Dermis blood vessel endothelial cell (primary cell): ENCODE data around the gene ELOA. TPM values are rescaled to one million over a fixed set of nuclear protein-coding genes. Genes with fewer than 3 reads are reported as not detected.
"Not testable (repeated sequence)": the region's sequence is repeated elsewhere in the genome, so short reads cannot be mapped to it uniquely, and the experiment has no call there.

ENCODE experiments used
- DNase-seq: peaks from one replicate; pipeline ENCODE4 v3.0.0; 2010
- total RNA-seq: library from RNA; depleted of rRNA; stranded (reverse); fragments of >200 nt; gene quantifications from 2 replicates; pipeline ENCODE4 v1.2.3, GENCODE V29; 2014

Gene ELOA, protein sequence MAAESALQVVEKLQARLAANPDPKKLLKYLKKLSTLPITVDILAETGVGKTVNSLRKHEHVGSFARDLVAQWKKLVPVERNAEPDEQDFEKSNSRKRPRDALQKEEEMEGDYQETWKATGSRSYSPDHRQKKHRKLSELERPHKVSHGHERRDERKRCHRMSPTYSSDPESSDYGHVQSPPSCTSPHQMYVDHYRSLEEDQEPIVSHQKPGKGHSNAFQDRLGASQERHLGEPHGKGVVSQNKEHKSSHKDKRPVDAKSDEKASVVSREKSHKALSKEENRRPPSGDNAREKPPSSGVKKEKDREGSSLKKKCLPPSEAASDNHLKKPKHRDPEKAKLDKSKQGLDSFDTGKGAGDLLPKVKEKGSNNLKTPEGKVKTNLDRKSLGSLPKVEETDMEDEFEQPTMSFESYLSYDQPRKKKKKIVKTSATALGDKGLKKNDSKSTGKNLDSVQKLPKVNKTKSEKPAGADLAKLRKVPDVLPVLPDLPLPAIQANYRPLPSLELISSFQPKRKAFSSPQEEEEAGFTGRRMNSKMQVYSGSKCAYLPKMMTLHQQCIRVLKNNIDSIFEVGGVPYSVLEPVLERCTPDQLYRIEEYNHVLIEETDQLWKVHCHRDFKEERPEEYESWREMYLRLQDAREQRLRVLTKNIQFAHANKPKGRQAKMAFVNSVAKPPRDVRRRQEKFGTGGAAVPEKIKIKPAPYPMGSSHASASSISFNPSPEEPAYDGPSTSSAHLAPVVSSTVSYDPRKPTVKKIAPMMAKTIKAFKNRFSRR
- total RNA-seq = 26.2 and 29.6 TPM in 2 replicates

DNA sequence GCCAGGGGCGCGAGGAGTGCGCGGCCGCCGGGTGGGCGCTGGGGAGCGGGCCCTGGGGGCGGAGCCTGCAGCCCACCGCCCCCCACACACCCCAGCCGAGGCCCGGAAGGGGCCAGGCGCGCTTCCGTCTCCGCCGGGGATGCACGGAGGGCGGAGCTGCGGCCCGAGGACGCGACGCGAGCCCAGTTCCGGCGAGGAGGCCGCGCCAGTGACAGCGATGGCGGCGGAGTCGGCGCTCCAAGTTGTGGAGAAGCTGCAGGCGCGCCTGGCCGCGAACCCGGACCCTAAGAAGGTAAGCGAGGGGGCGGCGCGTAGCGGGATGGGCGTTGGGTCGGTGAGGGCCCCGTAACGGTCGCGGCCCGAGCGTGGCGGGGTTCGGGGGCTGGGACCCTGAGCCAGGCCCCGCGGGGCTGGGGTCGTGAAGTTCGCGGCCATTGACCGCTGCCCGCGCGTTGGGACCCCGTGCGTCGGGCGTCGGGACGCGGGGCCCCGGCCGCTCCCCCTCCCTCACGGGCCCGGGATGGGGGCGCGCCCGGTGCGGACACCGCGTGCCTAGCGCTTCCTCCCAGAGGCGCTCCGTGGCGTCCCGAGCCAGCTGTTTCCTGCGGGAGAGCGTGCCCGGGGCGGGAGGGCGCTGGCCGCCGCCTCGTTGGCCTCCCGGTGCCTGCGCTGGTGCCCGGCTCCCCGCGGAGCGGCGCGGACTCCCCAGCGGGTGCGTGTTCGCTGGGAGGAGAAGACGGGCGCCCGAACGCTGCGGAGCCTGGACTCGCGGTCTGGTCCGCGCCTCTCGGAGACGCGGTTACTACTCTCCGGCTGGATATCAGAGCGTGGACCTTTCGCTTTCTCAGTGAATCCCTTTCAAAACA, at the start of gene ELOA:
TSS of gene ELOA (plus strand) at position 185 of the 866 bp plus-strand sequence. CDS start at position 218, 33 bp downstream.
- peak; percentile 72 for DNase-seq

DNA sequence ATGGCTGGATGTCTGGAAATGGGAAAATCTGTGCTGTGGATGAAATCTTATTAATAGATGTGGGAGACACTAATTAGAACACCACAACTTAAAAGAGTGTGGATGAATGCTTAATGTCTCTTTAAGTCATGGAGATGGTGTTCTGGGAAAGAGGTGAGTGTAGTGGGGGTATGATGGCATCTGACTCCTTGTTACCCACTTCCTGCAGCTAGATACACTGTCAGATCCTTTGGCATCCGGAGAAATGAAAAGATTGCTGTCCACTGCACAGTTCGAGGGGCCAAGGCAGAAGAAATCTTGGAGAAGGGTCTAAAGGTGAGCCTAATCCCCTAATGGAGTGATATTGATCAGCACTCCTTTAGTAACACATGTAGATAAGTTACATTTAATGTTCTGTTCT, 49.7 kb upstream of the ELOA start:
- no peak for DNase-seq

DNA sequence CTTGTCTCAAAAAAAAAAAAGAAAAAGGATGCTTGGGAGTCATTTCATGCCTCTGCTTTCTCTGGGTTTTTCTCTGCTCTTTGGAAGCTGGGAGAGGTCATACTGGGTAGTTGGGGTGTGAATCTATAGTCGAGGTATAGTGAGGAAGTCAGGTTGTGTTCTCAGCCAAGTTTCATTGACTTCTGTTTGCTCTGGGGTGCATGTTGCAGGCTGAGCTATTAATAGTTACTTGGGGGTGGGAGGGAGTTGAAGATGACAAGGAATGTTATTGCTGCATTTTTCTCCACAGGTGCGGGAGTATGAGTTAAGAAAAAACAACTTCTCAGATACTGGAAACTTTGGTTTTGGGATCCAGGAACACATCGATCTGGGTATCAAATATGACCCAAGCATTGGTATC, 48.9 kb upstream of the ELOA start:
- DNase-seq = no peak

DNA sequence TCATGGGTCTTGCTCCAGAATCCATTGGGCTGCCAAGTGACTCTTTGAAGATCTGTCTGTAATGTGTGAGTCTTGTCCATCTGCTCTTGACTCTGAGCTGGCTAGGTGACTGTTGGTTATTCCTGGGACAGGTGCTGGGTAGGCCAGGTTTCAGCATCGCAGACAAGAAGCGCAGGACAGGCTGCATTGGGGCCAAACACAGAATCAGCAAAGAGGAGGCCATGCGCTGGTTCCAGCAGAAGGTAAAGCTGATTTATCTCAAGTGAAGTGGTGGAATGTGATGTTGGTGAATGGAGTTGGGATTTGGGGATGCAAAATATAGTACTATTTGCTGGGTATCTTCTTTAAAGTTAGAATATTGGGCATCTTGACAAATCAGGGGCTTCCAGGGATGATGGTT, 47.6 kb upstream of the ELOA start:
- DNase-seq = no peak

DNA sequence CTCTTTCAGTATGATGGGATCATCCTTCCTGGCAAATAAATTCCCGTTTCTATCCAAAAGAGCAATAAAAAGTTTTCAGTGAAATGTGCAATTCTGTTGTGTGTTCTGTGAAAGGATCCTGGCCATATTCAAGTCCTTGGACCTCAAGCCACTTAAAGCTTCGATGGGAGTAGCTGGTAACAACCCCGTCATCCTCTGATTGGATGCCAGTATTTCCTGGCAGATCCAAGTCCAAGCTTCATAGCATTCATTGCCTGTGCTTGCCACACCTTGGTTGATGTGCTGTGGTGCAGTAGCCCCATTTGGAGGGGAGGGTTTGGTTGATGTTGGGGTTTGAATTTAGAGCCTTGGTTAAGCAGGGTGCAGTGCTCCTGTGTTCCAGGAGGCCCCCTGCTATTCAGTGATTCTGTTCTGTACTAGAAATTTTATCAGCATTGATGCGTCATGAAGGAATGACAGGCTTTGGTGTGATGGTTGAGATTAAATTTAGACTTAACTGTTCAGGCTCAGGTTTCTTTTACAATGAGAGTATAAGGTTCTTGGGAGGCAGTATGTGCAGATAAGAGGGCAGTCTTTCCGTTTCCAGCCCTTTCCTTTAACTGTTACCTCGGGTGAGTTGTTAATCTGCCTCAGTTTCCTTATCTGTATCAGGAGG, 46.8 kb upstream of the ELOA start:
- peak; percentile 8 for DNase-seq

DNA sequence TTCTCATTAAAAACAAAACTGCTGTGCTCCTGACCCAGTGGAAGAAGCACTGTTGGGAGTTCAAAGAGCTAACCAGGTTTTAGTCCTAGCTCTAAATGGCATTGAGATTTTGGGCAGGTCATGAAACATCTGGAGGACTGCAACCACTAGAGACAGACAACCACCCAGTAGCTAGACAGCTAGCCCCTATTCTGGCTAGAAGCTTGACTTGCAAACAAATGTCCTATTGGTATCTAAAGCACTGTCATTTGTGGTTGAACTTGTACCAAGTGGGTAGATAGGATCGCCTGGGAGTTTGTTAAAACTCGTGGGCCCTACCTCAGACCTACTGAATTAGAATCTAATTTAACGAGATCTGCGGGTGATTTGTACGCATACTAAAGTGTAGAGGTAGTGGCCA, 44.8 kb upstream of the ELOA start:
- DNase-seq = no peak

DNA sequence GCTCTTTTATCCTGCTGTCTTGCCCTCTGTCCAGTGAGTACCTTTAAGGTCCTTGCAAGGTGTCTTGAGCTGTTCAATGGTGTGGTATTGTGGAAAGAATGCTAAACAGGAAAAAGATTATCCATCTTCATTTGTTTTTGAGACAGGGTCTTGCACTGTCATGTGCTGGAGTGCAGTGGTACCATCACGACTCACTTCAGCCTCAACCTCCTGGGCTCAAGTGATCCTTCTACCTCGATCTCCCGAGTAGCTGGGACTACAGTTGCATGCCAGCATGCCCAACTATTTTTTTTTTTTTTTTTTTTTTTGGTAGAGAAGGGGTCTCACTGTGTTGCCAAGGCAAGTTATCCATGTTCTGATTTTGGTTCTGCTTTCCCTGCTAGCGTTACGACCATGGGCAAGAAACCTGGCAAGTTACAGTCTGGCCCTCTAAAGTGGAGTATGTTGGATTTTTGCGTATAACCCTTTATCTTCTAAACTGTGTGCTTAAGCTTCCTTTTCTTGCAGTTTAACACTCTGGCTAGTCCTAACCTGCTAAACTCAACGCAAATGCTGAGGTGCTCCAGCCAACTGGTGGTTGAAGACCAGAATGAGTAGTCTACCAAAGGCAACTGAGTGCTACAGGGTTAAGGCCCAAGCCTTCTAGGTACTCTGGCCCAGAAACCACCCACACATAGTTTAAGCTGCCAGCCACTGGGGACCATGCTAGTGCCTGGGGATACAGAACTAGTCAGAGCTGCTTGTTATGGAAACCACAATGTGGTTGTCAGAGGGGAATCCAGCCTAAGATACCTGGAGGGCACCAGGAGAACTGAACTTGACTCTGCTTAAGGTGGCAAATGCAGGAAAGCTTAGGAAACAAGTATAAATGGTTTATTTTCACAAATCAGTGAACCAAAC, 43.7 kb upstream of the ELOA start:
- no peak for DNase-seq

DNA sequence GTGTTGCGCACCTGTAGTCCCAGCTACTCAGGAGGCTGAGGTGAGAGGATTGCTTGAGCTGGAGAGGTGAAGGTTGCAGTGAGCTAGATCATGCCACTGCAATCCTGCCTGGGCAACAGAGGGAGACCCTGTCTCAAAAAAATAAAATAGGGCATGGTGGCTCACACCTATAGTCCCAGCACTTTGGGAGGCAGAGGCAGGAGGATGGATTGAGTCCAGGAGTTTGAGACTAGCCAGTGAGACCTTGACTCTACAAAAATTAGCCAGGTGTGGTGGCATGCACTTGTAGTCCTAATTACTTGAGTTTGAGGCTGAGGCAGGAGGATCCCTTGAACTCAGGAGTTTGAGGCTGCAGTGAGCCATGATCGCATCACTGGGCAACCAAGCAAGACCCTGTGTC, 42.0 kb upstream of the ELOA start:
- DNase-seq = no peak

DNA sequence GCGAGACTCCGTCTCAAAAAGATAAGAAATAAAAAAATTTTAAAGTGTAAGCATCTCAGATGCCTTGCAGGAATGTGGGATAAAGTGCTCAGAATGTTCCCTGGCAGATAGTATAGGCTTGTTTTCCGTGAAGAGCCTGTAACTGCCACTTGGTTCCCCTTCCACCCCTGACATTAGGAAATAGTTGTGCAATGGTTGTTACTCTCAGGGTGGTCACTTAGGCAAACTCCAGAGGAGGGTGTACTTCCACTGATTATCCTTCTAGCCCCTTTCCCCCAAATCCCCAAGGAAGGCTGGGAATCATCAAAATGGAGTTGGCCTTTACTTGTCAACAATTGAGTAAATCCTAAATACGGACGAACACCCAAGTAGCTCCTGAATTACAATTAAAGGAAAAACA, 41.3 kb upstream of the ELOA start:
- DNase-seq = no peak

DNA sequence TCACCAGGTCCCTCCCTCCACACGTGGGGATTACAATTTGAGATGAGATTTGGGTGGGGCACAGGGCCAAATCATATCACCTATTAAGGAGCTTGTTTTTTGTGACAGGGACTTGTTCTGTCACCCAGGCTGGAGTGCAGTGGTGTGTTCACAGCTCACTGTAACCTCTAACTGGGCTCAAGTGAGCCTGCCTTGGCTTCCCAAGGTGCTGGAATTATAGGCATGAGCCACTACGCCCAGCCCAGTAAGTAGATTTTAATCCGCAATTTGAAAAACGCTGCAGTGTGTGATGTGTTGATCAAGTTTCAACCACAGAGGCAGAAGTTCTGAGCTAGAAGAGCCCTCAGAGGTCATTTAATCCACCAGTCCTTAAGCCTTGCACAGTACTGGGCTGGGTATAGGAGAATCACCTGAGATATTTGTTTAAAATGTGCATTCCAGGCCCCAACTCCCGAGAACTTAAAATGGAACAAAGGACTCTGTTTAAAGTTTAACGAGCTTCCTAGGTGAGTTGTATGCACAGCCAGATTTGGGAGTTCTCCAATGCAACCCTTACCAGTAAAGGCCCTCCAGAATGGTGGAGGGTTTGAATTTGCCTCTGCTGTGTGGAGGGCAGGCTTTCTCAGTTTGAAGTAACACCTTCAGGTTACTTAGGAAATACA, 38.3 kb upstream of the ELOA start:
- no peak for DNase-seq

DNA sequence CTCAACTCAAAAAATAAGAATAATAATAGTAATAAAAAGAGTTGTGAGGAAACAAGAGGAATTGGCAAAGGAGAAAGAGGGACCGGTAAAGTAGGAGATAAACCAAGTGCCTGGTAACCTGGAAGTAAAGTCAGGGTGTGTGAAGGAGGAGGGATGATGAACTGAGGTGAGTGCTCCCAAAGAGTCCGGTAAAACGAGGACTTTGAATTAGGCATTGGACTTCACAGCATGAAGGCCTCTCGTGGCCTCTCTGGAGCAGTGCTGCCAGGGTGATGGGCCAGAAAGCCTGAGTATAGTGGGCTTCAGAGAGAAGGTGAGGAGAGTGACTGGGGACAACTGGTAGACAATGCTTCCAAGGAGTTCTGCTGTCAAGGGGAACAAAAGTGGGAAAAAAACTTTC, 34.0 kb upstream of the ELOA start:
- DNase-seq = no peak

DNA sequence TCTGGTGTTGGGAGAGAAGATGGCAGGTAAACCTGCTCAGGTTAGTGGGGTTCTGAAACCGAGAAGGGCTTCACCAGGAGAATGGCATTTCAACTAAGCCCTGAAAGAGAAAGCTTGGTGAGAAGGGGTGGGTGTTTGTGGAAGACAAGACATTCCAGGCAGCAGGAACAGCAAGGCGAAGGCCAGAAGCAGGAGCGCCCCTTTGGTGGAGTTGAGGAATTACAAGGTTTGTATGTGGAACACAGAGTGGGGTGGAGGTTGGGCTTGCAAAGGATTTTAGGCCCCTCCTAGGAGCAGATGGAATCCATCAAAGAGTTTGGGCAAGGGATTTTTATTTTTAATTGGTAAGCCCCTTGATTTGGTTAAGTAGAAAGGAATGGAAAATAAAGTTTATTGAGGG, 24.8 kb upstream of the ELOA start:
- DNase-seq = peak; percentile 49

DNA sequence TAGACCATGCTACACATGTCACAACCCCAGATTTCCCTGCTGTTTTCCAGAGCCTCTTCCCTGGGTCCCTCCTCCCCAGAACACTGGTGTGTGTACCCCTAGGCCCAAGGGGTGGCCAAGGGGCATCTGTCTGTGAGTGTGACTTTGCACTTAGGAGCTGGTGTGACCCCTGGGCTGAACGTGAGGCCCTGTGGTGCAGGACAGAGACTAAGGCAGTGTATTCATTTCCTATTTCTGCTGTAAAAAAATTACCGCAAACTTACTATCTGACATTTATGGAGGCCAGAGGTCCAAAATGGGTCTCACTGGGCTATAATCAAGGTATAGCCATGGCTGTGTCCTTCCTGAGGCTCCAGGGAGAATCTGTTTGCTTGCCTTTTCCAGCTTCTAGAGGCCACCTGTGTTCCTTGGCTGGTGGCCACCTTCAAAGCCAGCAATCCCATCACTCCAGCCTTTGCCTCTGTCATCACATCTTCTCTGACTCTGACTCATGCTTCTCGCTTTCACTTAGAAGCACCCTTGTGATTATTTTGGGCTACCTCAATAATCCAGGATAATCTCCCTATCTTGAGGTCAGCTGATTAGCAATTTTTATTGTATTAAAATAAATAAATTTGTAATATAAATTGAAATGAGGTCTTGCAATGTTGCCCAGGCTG, 24.0 kb upstream of the ELOA start:
- DNase-seq = no peak

DNA sequence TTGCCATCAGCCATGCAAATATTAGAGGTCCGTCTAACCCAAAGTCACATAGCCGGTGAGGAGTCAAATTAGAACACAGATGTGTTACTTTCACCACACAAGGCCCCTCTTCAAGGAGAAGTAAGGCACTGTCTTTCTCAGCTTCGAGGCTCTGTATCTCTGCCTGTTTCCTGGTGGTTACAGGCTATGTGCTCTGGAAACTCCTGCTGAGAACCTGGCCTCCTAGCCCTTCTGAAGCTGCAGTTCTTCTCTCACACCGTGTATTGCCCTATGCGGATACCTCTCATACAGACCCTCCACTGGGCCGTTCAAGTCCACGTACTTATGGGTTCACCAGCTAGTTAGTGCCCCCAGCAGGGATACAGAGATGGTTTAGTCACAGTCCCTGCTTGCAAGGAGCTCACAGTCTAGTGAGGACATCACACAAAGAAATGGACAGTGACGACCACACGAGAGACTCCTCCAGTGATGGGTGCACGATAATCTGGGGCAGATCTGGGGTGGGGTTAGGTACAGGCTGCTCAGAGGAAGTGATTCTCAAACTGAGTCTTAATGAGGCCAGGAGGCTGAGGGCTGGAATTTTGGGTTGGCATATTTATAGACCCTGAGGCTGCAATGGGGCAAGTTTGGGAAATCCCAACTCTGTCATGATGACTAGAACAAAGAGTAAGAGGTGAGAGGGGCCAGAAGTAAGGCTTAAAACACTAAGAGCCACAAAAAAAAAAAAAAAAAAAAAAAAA, 22.8 kb upstream of the ELOA start:
- DNase-seq = no peak

DNA sequence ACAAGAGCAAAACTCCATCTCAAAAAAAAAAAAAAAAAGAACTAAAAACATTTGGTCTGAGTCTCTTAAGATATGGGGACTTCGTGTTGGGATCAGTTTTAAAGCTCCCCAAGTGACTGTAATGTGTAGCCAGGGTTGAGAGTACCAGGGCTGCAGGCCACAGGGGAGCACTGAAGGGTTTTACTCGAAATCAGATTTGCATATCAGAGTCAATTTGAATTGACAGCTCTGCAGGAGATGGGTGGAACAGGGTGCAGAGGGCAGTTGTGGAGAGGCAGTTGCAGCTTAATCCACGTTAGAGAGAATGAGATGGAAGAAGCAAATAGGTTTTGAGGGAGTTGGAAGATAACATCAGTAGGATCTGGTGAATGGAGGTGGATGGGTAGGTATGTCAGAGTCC, 20.6 kb upstream of the ELOA start:
- DNase-seq = no peak

DNA sequence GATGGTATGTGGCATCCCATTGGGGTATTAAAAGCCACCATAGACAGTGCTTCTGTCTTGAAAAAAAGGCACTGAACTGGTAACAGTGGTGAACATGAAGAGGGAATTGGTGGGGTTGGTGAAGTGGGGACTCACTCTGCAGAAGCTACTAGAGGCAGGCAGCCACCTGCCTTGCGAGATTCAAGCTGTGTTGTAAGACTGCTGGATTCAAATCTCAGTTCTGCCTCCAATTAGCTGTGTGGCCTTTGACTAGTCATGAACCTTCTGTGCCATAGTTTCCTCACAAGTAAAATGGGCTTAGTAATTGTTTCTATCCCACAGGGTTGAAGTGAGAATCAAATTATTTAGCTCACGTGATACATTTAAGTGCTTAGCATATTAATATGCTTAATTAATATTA, 16.6 kb upstream of the ELOA start:
- DNase-seq = no peak

DNA sequence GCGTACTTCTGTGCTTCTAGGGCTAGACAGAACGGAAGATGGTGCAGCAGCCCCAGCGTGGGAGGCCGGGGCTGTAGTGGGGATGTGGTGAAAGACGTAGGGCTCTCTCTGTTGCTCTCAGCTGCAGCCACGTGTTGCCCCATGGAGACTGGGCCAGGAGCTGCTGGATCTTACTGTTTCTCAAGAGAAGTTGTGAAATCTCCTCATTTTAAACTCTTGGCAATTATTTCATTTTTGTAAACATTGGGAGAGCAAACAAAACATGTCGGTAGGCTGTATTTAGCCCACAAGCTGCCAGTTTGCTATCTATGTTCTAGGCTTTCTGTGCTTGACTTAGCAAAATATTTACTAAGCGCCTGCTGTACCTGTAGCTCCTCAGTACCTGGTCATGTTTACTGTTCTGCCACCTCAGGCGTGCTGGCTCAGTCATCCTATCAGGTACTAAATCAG, 15.9 kb upstream of the ELOA start:
- no peak for DNase-seq

DNA sequence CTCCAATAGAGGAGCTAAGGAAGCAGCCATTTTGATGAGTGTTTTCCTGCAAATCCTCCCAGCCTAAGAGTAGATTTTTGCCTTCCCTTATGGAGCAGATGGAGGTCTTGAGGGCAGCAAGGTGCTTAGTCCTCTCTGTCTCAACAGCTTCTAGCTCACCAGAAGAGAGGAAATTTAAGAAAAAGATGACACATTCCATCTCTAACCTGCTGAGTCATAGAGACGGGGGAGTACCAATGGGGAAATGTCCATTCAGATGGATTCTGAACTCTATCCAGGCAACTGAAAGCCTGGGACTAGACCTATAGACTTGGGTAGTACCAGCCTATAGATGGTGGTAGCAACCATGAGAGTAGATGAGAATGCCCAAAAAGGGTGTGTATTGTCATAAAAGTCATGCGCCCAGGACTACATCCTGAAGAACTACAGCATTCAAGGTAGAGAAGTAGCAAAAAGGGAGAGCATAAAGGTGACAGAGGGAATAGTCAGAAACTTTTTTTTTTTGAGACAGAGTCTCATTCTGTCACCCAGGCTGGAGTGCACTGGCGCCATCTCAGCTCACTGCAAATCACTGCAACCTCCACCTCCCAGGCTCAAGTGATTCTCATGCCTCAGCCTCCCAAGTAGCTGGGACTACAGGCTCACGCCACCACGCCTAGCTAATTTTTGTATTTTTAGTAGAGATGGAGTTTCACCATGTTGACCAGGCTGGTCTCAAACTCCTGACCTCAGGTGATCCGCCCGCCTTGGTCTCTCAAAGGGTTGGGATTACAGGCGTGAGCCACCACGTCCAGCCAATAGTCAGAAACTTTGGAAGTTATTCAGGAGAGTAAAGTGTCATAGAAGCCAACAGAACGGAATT, 10.7 kb upstream of the ELOA start:
- no peak for DNase-seq

DNA sequence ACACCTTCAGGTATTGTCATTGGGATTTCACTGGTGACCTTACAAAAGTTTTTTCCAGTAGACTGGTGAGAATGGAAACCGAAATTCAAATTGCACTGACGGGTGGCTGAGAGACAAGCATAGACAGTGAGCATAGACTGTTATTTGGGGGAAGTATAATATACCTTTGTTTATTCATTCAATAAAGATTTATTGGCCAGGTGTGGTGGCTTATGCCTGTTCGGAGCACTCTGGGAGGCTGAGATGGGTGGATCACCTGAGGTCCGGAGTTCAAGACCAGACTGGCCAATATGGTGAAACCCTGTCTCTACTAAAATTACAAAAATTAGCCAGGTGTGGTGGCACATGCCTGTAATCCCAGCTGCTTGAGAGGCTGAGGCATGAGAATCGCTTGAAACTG, 10.0 kb upstream of the ELOA start:
- DNase-seq = not testable (repeated sequence)
